Keratinocyte (primary cell): Measurements from ENCODE around the gene PPT2. TPM values are rescaled to one million over a fixed set of nuclear protein-coding genes. Genes with fewer than 3 reads are reported as not detected.

Source experiments
- DNase-seq: peaks from one replicate; pipeline ENCODE4 v3.0.0-alpha.2; 2011; ENCODE audit warnings: low read depth, missing footprints, low spot score
- FAIRE-seq: peaks from 2 replicates; lab custom pipeline; 2011; peaks lifted over from hg19 to GRCh38; lab: Jason Lieb, UNC
- H2AFZ ChIP-seq: 2 replicates; pipeline ENCODE4 v1.6.0; 2012; ENCODE audit warnings: low read length, control low read depth, inconsistent platforms; ENCODE audit not compliant: control insufficient read depth
- H3K27ac ChIP-seq: 2 replicates; pipeline ENCODE4 v1.5.1; 2011; ENCODE audit warnings: low read length; ENCODE audit not compliant: control insufficient read depth, insufficient read depth
- H3K27me3 ChIP-seq: 3 replicates; pipeline ENCODE4 v1.6.0; 2011; ENCODE audit warnings: low read length; ENCODE audit not compliant: control insufficient read depth, insufficient read depth; ENCODE audit errors: extremely low read depth
- H3K36me3 ChIP-seq, 2 experiments: 2 replicates in 1 of 2; 3 replicates in 1 of 2; pipeline ENCODE4 v1.5.1; 2011; ENCODE audit warnings: low read length in 2 of 2, mild to moderate bottlenecking in 1 of 2; ENCODE audit not compliant: control insufficient read depth in 2 of 2, insufficient read depth in 2 of 2; ENCODE audit errors: extremely low read depth in 1 of 2
- H3K4me1 ChIP-seq: 3 replicates; pipeline ENCODE4 v1.5.1; 2011; ENCODE audit warnings: low read length; ENCODE audit not compliant: control insufficient read depth, insufficient read depth; ENCODE audit errors: extremely low read depth
- H3K4me2 ChIP-seq: 3 replicates; pipeline ENCODE4 v1.6.0; 2011; ENCODE audit warnings: low read depth, low read length; ENCODE audit not compliant: control insufficient read depth, insufficient read depth; ENCODE audit errors: extremely low read depth
- H3K4me3 ChIP-seq, 3 experiments: fragments of 200-600 bp in 1 of 3; sonication (generic) in 1 of 3; 2 replicates in 2 of 3; 3 replicates in 1 of 3; pipeline ENCODE4 v1.5.1; 2011 to 2016; ENCODE audit warnings: low read length in 3 of 3, mild to moderate bottlenecking in 3 of 3, control low read depth in 2 of 3, inconsistent platforms in 1 of 3, low read depth in 1 of 3, mixed read lengths in 1 of 3, mixed run types in 1 of 3, moderate library complexity in 1 of 3; ENCODE audit not compliant: control insufficient read depth in 2 of 3, insufficient read depth in 2 of 3; ENCODE audit errors: extremely low read depth in 1 of 3
- H3K79me2 ChIP-seq: 2 replicates; pipeline ENCODE4 v1.6.0; 2012; ENCODE audit warnings: low read length; ENCODE audit not compliant: control insufficient read depth, insufficient read depth
- H3K9ac ChIP-seq: 3 replicates; pipeline ENCODE4 v1.6.0; 2011; ENCODE audit warnings: low read length; ENCODE audit not compliant: control insufficient read depth, insufficient read depth; ENCODE audit errors: extremely low read depth
- H3K9me1 ChIP-seq: 3 replicates; pipeline ENCODE4 v1.6.0; 2011; ENCODE audit warnings: low read length; ENCODE audit not compliant: control insufficient read depth, insufficient read depth; ENCODE audit errors: extremely low read depth
- H3K9me3 ChIP-seq: 2 replicates; pipeline ENCODE4 v1.5.1; 2012; ENCODE audit warnings: low read depth, low read length; ENCODE audit not compliant: control insufficient read depth
- H4K20me1 ChIP-seq: 3 replicates; pipeline ENCODE4 v1.6.0; 2011; ENCODE audit warnings: low read length; ENCODE audit not compliant: control insufficient read depth, insufficient read depth; ENCODE audit errors: extremely low read depth
- EZH2 ChIP-seq: IDR thresholded peaks from one replicate; pipeline ENCODE4 v1.6.1; 2012; ENCODE audit warnings: inconsistent platforms, mild to moderate bottlenecking, low read length, moderate library complexity
- dilution Hi-C: fragments of 300-500 bp; cut with MboI; formaldehyde crosslinking; loops from one replicate; pipeline ENCODE4 v1.7.0; 2020; ENCODE audit warnings: low sequenced_read_pairs; ENCODE audit not compliant: extremely low pct_ligation_motif_present
- polyA plus RNA-seq, 5 experiments: library from polyadenylated mRNA; depleted of rRNA in 3 of 5; stranded (reverse) in 3 of 5; stranded (forward) in 1 of 5; unstranded in 1 of 5; fragments of >200 nt; gene quantifications; 1 replicate in 1 of 5; 2 replicates in 3 of 5; 3 replicates in 1 of 5; pipeline versions ENCODE4 v1.2.1 to v1.2.3, GENCODE V29; 2011 to 2012; ENCODE audit warnings: missing spikeins in 2 of 5, low read depth in 1 of 5, low replicate concordance in 1 of 5
- TF ChIP-seq, protein P1 (sequence below), 3 experiments: IDR thresholded peaks in 1 of 3; conservative IDR thresholded peaks in 1 of 3; optimal IDR thresholded peaks in 1 of 3; 2 replicates in 2 of 3; 3 replicates in 1 of 3; pipeline versions ENCODE3 to v1.5.1; 2011; ENCODE audit warnings: low read length in 3 of 3, mild to moderate bottlenecking in 3 of 3, moderate library complexity in 2 of 3, control low read depth in 1 of 3, inconsistent platforms in 1 of 3; ENCODE audit not compliant: insufficient read depth in 2 of 3; ENCODE audit errors: extremely low read depth in 1 of 3

The PPT2 gene
- polyA plus RNA-seq, 1 donor (not counting 4 experiments of a cell fraction or from before 2014, with no cell fraction given), result 15.0 TPM

DNA sequence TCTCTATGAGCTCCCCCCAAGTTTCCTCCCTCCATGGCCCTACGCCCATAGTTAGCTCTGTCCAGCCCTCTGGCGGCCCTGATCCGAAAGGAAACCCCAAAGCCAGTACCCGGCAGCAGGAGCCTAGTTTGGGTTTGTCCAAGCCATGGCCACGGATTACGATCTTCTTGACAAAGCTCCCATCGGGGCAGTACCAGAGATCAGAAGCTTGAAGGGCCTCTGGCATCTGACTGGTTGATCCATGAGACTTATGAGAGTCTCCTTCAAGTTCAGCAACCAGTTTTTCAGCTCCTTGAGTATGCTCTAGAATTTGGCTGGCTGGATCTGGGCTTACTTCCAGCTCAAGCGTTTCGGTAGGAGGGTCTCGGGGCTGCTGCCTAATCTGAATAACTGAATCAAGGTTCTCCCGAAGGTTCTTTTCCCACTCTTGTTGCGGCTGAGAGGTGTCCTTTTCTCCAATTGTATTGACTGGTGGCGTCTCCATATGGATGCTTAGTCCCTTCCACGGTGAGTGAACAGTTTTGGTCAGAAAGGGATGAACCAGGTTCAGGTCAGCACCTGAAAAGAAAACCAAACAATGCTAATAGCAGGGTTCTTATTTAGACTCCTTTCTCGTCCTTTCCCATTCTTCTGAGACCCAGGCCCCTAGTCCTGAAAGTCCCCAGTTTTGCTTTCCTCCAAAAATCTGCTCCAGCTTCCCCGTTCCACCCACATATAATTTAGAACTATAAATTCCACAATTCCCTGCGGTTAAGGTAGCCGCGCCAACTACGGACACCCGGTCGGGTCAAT lies 24.4 kb upstream of the PPT2 start:
- FAIRE-seq (no peak), DNase-seq (no peak)
- no peak for TF ChIP-seq EZH2
- TF ChIP-seq, protein P1, sequence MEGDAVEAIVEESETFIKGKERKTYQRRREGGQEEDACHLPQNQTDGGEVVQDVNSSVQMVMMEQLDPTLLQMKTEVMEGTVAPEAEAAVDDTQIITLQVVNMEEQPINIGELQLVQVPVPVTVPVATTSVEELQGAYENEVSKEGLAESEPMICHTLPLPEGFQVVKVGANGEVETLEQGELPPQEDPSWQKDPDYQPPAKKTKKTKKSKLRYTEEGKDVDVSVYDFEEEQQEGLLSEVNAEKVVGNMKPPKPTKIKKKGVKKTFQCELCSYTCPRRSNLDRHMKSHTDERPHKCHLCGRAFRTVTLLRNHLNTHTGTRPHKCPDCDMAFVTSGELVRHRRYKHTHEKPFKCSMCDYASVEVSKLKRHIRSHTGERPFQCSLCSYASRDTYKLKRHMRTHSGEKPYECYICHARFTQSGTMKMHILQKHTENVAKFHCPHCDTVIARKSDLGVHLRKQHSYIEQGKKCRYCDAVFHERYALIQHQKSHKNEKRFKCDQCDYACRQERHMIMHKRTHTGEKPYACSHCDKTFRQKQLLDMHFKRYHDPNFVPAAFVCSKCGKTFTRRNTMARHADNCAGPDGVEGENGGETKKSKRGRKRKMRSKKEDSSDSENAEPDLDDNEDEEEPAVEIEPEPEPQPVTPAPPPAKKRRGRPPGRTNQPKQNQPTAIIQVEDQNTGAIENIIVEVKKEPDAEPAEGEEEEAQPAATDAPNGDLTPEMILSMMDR (optimal IDR thresholded peaks at IDR 0.05 in 1 of 3, IDR thresholded peaks at IDR 0.05 in 1 of 3, conservative IDR thresholded peaks at IDR 0.05 in 1 of 3; ENCODE audit: extremely low read depth in 1 of 3, insufficient read depth in 2 of 3, low read length in 3 of 3), result no peak
- Histone ChIP-seq H3K27me3 (no peaks in the 10 kb centered on the region), H3K9me1 (no peaks in the 10 kb centered on the region), H3K27ac (peak overlapping the region; percentile 58), H3K4me1 (peaks cover 23% of the 10 kb centered on the region), H4K20me1 (no peaks in the 10 kb centered on the region), H3K9me3 (no peaks in the 10 kb centered on the region), H3K4me2 (peak overlapping the region; percentile 76), H3K79me2 (peaks cover 18% of the 10 kb centered on the region), H2AFZ (peak overlapping the region; percentile 83), H3K9ac (peak overlapping the region; percentile 75), H3K4me3 (peak overlapping the region; percentile 60 to 89 (median 78)), H3K36me3 (no peaks in the 10 kb centered on the region)
- dilution Hi-C loops, result no loop called here

DNA sequence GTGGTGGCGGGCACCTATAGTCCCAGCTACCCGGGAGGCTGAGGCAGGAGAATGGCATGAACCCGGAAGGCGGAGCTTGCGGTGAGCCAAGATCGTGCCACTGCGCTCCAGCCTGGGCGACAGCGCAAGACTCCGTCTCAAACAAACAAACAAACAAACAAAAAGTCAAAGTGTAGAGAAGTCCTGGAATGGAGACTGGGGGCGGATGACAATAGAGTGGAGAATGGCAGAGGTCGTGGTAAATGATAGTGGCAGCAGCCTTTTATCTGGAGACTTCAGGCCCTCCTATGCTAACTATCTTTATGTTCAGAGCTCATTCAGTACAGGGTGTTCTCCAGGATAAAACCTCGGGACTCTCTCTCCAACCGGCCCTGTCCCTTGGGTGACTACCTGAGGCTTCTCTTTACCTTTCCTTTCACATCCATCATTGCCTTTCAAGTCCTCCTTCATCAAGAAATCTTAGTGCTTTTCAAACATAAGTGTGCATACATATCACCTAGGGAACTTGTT lies 22.4 kb upstream of the PPT2 start:
- H3K36me3 ChIP-seq, result no peaks in the 10 kb centered on the region
- peaks cover 23% of the 10 kb centered on the region for H3K4me1 ChIP-seq
- no peaks in the 10 kb centered on the region for H3K9me3 ChIP-seq
- no peaks in the 10 kb centered on the region for H3K9me1 ChIP-seq
- no peak overlapping the region for H3K27ac ChIP-seq
- no peak overlapping the region for H3K9ac ChIP-seq
- H3K4me3 ChIP-seq, result no peak overlapping the region
- no peaks in the 10 kb centered on the region for H3K27me3 ChIP-seq
- peaks cover 18% of the 10 kb centered on the region for H3K79me2 ChIP-seq
- TF ChIP-seq, protein P1 (optimal IDR thresholded peaks at IDR 0.05 in 1 of 3, IDR thresholded peaks at IDR 0.05 in 1 of 3, conservative IDR thresholded peaks at IDR 0.05 in 1 of 3; ENCODE audit: extremely low read depth in 1 of 3, insufficient read depth in 2 of 3, low read length in 3 of 3), result no peak
- TF ChIP-seq EZH2, result no peak
- FAIRE-seq, result no peak
- no peak for DNase-seq
- no peak overlapping the region for H3K4me2 ChIP-seq
- no peaks in the 10 kb centered on the region for H4K20me1 ChIP-seq
- dilution Hi-C loops, result no loop called here
- no peak overlapping the region for H2AFZ ChIP-seq
